Ascending aorta (tissue), 2 donors: ENCODE results near the gene TRIM45. TPM values are rescaled to one million over a fixed set of nuclear protein-coding genes. Genes with fewer than 3 reads are reported as not detected.
A peak's percentile ranks its signal among the peaks of the same experiment; 100 is the strongest.
"Not testable (repeated sequence)": the region's sequence is repeated elsewhere in the genome, so short reads cannot be mapped to it uniquely, and the experiment has no call there.

Experiments used
- DNase-seq, 2 donors: peaks; one replicate each; pipeline ENCODE4 v3.0.0-alpha.2; 2019; ENCODE audit warnings: low spot score in 2 of 2
- H3K27ac ChIP-seq, 2 donors: fragments of 200-600 bp; sonication (generic); one replicate each; pipeline ENCODE4 v1.5.1; 2016 to 2017; ENCODE audit warnings: mild to moderate bottlenecking in 1 of 2
- H3K27me3 ChIP-seq: fragments of 200-600 bp; sonication (generic); one replicate; pipeline ENCODE4 v1.5.1; 2017
- H3K36me3 ChIP-seq, 2 donors: fragments of 200-600 bp; sonication (generic); one replicate each; pipeline ENCODE4 v1.5.1; 2016
- H3K4me1 ChIP-seq, 2 donors: fragments of 200-600 bp; sonication (generic); one replicate each; pipeline ENCODE4 v1.5.1; 2016 to 2017; ENCODE audit warnings: mild to moderate bottlenecking in 1 of 2
- H3K4me3 ChIP-seq, 2 donors: fragments of 200-600 bp; sonication (generic); one replicate each; pipeline ENCODE4 v1.5.1; 2016 to 2017; ENCODE audit warnings: mild to moderate bottlenecking in 1 of 2
- H3K9me3 ChIP-seq, 2 donors: fragments of 200-600 bp; sonication (generic); one replicate each; pipeline ENCODE4 v1.5.1; 2016
- CTCF ChIP-seq, 3 experiments: fragments of 200-600 bp in 2 of 3; fragments of 450-650 bp in 1 of 3; sonication (generic) in 2 of 3; IDR thresholded peaks; one replicate each; pipeline ENCODE4 v1.5.1; 2016 to 2019; ENCODE audit warnings: antibody characterized with exemption in 3 of 3, mild to moderate bottlenecking in 1 of 3, moderate library complexity in 1 of 3
- intact Hi-C: fragments of 100-400 bp; cut with DNase I; formaldehyde crosslinking; loops from one replicate; pipeline ENCODE4 v1.15.1; 2023
- total RNA-seq: library from RNA; depleted of rRNA; stranded (reverse); fragments of >200 nt; gene quantifications from one replicate; pipeline ENCODE4 v1.1.0, GENCODE V29; 2016

The TRIM45 gene
- total RNA-seq, 1 donor from 2014 or later = 1.9 TPM

GRCh38 chr1:117106478-117106877 is 15.1 kb downstream of the TRIM45 start:
- TF ChIP-seq CTCF (IDR thresholded peaks at IDR 0.05) = no peak
- Histone ChIP-seq H3K27ac (no peak overlapping the region), H3K4me3 (no peak overlapping the region), H3K36me3 (peaks cover 9 to 40% of the 10 kb centered on the region in 2 donors), H3K9me3 (no peaks in the 10 kb centered on the region), H3K4me1 (no peaks in the 10 kb centered on the region), H3K27me3 (no peaks in the 10 kb centered on the region)
- DNase-seq = no peak
- intact Hi-C loops = no loop called here

DNA sequence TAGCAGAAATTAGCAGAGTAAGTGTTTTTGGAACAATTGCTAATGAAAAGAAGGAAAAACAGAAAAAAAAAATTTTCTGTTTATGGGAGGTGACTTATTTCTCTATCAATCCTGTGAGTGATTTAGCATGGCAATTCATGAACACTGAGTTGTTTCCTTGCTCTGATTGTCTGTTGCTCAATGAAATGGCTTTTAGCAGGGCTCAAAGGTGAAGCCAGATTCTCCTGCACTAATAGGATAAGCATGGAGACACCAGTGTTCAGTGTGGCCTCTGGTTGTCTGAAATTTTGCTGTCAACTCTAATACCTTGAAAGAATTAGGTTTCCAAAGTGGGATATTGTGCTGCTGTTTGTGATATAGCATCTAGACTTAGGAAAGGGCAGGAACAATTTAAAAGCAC is 15.8 kb downstream of the TRIM45 start:
- no peaks in the 10 kb centered on the region for H3K4me1 ChIP-seq
- no peak overlapping the region for H3K27ac ChIP-seq
- intact Hi-C loops = no loop called here
- no peak for DNase-seq
- H3K4me3 ChIP-seq = no peak overlapping the region
- no peaks in the 10 kb centered on the region for H3K9me3 ChIP-seq
- TF ChIP-seq CTCF (IDR thresholded peaks at IDR 0.05) = no peak
- H3K27me3 ChIP-seq = no peaks in the 10 kb centered on the region
- peaks cover 9 to 35% of the 10 kb centered on the region in 2 donors for H3K36me3 ChIP-seq

GRCh38 chr1:117104986-117105385 is 16.6 kb downstream of the TRIM45 start:
- no peaks in the 10 kb centered on the region for H3K9me3 ChIP-seq
- no peaks in the 10 kb centered on the region for H3K27me3 ChIP-seq
- DNase-seq = no peak
- H3K27ac ChIP-seq = no peak overlapping the region
- TF ChIP-seq CTCF (IDR thresholded peaks at IDR 0.05) = no peak
- intact Hi-C loops = no loop called here
- no peaks in the 10 kb centered on the region for H3K4me1 ChIP-seq
- H3K36me3 ChIP-seq = peaks cover 9 to 34% of the 10 kb centered on the region in 2 donors
- no peak overlapping the region for H3K4me3 ChIP-seq

GRCh38 chr1:117101858-117102257 is 19.7 kb downstream of the TRIM45 start:
- DNase-seq, intact Hi-C loops, H3K4me3 ChIP-seq, H3K27me3 ChIP-seq, H3K9me3 ChIP-seq, H3K36me3 ChIP-seq, H3K27ac ChIP-seq, H3K4me1 ChIP-seq: not testable (repeated sequence)

- H3K27ac ChIP-seq = no peak overlapping the region
- no peaks in the 10 kb centered on the region for H3K9me3 ChIP-seq
- no peak for TF ChIP-seq CTCF (IDR thresholded peaks at IDR 0.05)
- no peak overlapping the region for H3K4me3 ChIP-seq
- peaks cover 2 to 3% of the 10 kb centered on the region in 2 donors for H3K4me1 ChIP-seq
- peaks cover 5% of the 10 kb centered on the region in 2 donors for H3K36me3 ChIP-seq
- intact Hi-C loops = no loop called here
- no peak for DNase-seq
- H3K27me3 ChIP-seq = no peaks in the 10 kb centered on the region
These were observed 20.2 kb downstream of the TRIM45 start for GRCh38 chr1:117101334-117101733.

DNA sequence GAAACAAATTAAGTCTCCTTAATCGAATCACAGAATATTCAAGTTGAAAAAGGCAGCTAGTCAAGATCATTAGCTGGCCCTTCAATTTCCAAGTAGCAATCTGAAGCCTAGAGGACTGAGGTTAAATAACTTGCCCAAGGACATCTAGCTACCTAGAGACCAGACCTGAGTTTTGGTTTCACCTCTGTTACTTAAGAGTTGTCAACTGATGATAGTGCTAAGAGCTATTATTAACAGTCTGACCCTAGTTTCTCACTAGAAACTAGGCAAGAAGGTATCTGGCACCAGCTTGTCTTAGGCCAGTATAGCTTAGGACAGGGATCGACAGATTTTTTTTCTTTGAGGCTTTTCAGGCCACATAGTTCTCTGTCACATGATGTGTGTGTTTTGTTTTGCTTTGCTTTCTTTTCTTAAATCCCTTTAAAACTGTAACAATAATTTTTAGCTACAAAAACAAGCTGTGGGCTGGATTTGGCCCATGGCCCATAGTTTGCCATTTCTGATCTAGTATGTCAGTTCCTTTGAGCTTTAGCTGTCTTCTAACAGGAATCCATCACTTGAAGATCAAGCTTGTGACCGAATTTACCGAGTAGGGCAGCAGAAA is 23.2 kb downstream of the TRIM45 start:
- H3K36me3 ChIP-seq = peaks cover 2 to 5% of the 10 kb centered on the region in 2 donors
- no peaks in the 10 kb centered on the region for H3K27me3 ChIP-seq
- DNase-seq = no peak
- no peak for TF ChIP-seq CTCF (IDR thresholded peaks at IDR 0.05)
- H3K4me1 ChIP-seq = peaks cover 2 to 25% of the 10 kb centered on the region in 2 donors
- intact Hi-C loops = loop anchor here (10.0 kb wide), 1 partner anchor 506 kb away; the partner anchor contains the start of gene TENT5C
- no peak overlapping the region for H3K4me3 ChIP-seq
- H3K27ac ChIP-seq = peak overlapping the region in 1 of 2 donors; percentile 42
- no peaks in the 10 kb centered on the region for H3K9me3 ChIP-seq
